Right cardiac atrium (tissue), 5 donors: Measurements from ENCODE around the gene CTNNB1. TPM values are rescaled to one million over a fixed set of nuclear protein-coding genes. Genes with fewer than 3 reads are reported as not detected.
A peak's percentile ranks its signal among the peaks of the same experiment; 100 is the strongest.

ENCODE experiments used
- ATAC-seq, 2 donors: fragments of 200-7000 bp; cut with Tn5 transposase; one replicate each; pipeline versions ENCODE4 v1.8.0 to v1.9.1; 2020; ENCODE audit warnings: moderate library complexity in 2 of 2, mild to moderate bottlenecking in 1 of 2
- DNase-seq, 3 donors: peaks; one replicate each; pipeline ENCODE4 v3.0.0-alpha.2; 2020
- H3K27ac ChIP-seq: one replicate; pipeline ENCODE4 v1.5.1; 2013; ENCODE audit warnings: mild to moderate bottlenecking, low read length, control low read depth, moderate library complexity
- H3K27me3 ChIP-seq: one replicate; pipeline ENCODE4 v1.6.1; 2013; ENCODE audit not compliant: control insufficient read depth, insufficient read depth
- H3K4me1 ChIP-seq: one replicate; pipeline ENCODE4 v1.6.1; 2013; ENCODE audit warnings: low read length; ENCODE audit not compliant: control insufficient read depth, insufficient read depth
- H3K4me3 ChIP-seq: one replicate; pipeline ENCODE4 v1.5.1; 2013; ENCODE audit warnings: low read length, control low read depth
- H3K9me3 ChIP-seq: one replicate; pipeline ENCODE4 v1.6.1; 2013; ENCODE audit warnings: low read length; ENCODE audit not compliant: control insufficient read depth
- WGBS: extraction: QIAGEN DNeasy Blood & Tissue Kit; methylation state at CpG from one replicate; pipeline ENCODE4 v1.1.7; 2013; 5-methylcytosine and 5-hydroxymethylcytosine counted together
- intact Hi-C, 4 donors: fragments of 100-400 bp; cut with DNase I; formaldehyde crosslinking; loops; one replicate each; pipeline versions ENCODE4 v1.11.0 to v1.14.0; 2022 to 2023
- polyA plus RNA-seq: library from polyadenylated mRNA; stranded (reverse); fragments of 200-250 nt; gene quantifications from one replicate; pipeline ENCODE4 v1.2.3, GENCODE V29; 2013
- total RNA-seq, 4 donors: library from RNA; stranded (reverse); fragmentation: NEBNext Ultra II Directional; extraction: Animal tissue kit (Norgen Biotek cat#: 25700); gene quantifications; one replicate each; pipeline ENCODE4 v1.2.1, GENCODE V29; 2021
- donor health status: healthy with polysubstance abuse.
- donor health status: DM: no; HTN: yes; CAD: no.
- donor health status: DM: no; HTN: no; CAD: no.
- donor health status: DM: no; HTN: yes; CAD: no; lungs with severe emphysema.
- donor health status: DM: yes; HTN: yes; CAD: no.

CTNNB1 gene
- total and polyA plus RNA-seq, 5 donors = 53.5 to 263 (median 172) TPM

DNA sequence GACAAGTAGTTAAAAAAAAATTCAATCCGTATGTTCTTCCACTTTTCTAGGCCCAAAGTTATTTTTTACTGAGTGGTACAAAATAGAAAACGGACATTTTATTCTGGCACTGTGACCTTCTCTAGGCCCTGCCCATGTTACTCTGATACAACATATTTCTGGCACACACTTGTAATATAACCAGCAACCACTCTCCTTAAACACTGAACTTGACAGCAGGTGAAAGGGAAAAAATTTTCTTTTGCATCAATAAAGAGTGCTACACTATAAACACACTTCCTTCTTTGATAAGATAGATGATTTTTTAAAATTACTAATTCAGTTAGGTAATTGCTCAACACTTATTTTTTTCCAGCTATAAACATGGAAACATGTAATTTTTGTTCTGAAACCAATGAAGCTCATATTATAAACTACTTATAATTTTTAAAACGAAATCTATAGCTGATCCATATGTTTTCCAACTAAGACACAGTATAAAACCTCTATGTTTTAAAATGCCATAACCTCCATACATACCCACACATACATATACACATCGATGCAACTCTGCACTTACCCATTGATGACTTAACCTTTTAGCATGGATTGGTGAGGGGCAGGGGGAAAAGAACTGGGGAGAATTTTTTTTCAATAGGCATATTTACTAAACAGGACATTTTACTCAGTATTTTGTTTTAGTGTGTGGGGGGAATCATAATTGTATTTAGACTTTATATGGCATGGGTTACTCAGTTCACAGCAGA, 5.3 kb upstream of the CTNNB1 start:
- ATAC-seq (no peak), DNase-seq (no peak)
- H3K4me3 ChIP-seq = no peak overlapping the region
- H3K4me1 ChIP-seq = no peaks in the 10 kb centered on the region
- H3K9me3 ChIP-seq = no peaks in the 10 kb centered on the region
- intact Hi-C loops = loop anchor here in 2 of 4 donors (10.0 kb wide), 1 partner anchor 609 kb away; no protein-coding TSS in a partner anchor
- no peaks in the 10 kb centered on the region for H3K27me3 ChIP-seq
- no peak overlapping the region for H3K27ac ChIP-seq
- WGBS = 84% methylated on average over 4 of the region's 4 CpGs

DNA sequence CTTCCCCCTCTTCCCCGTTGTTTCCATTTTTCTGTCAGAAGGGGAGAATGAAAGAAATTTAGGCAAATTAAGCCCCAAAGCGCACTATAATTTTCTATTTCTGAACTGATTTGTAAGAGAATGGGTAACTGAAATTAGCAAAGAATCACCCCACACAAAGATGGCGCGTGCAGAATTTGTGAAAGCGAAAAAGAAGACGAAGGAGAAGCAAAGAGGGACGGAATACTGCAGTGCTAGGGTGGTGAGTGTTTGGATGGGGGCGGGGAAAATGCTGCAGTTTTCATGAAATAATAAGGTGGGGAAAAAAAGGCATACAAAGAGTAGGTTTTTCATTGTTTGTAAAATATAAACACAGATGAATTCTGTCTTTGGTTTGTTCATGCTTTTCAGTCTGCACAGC, 4.6 kb upstream of the CTNNB1 start:
- Histone ChIP-seq H3K27me3 (no peaks in the 10 kb centered on the region), H3K27ac (no peak overlapping the region), H3K4me1 (no peaks in the 10 kb centered on the region), H3K9me3 (no peaks in the 10 kb centered on the region), H3K4me3 (no peak overlapping the region)
- no peak for ATAC-seq
- 95% methylated on average over 8 of the region's 8 CpGs for WGBS
- intact Hi-C loops = loop anchor here in 2 of 4 donors (10.0 kb wide), 1 partner anchor 610 kb away; no protein-coding TSS in a partner anchor
- no peak for DNase-seq

DNA sequence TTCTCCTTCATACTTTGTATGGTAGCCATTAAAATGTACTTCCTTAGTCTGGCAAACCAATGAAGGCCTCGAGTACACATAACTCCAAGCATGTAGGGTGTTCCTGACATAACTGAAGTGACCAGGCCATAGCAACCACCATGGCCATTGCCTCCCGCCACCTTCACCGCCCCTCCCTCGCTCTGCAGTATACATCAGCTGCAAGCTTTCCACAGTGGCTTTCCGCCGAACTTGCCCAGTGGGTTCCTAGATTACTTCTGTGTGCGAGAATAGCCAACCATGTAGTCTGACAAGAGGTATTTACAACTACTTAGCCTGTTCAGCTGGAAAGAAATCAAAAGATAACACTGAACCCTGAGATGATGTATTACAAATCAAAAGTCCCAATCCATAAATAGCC, 3.4 kb upstream of the CTNNB1 start:
- ATAC-seq = no peak
- no peak overlapping the region for H3K27ac ChIP-seq
- H3K27me3 ChIP-seq = no peaks in the 10 kb centered on the region
- intact Hi-C loops = loop anchor here in 2 of 4 donors (10.0 kb wide), 1 partner anchor 611 kb away; no protein-coding TSS in a partner anchor
- DNase-seq = no peak
- WGBS = 76% methylated on average over 7 of the region's 7 CpGs
- no peak overlapping the region for H3K4me3 ChIP-seq
- no peaks in the 10 kb centered on the region for H3K4me1 ChIP-seq
- H3K9me3 ChIP-seq = no peaks in the 10 kb centered on the region

DNA sequence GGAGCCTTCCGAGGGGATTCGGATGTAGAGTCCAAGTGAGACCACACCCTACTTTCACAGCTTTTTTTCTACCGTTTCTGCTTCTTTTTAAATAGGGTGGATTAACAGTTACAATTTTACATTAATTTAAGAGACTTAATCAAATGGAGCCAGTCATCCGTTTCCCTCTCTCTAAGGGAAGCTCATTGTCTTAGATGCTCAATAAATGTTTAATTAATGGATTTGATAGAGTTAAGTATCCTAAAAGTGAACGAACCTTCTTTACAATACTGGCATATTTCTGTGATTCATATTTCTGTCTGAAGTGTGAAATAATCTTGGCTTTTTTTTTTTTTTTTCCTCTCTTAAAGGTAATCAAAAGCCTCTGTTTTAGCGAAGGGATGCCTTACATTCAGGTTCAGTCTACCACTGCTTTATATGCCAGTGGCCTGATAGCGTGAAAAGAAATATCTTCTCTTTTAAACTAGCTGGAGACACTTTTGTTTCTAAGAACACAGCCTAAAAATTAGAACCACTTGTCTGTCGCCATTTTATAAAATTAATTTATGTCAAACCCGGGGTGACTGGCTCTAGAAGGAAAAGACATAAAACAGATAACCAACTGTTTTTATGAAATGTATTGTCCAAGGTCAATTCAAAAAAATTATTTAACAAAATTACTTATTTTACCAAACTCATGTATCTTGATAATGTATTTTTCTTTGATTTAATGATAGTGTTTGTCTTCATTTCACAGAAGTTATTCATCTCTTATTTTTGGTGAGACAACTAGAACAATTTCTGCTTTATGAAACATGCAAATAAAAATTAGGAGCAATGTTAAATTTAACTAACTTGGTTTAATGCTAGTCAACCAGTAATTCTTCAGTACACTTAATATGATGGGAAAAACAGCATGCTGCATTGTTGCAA, 2.5 kb upstream of the CTNNB1 start:
- Histone ChIP-seq H3K9me3 (no peaks in the 10 kb centered on the region), H3K27me3 (no peaks in the 10 kb centered on the region), H3K4me3 (no peak overlapping the region), H3K4me1 (no peaks in the 10 kb centered on the region), H3K27ac (no peak overlapping the region)
- intact Hi-C loops = loop anchor here in 2 of 4 donors (10.0 kb wide), 1 partner anchor 612 kb away; no protein-coding TSS in a partner anchor
- 88% methylated on average over 9 of the region's 9 CpGs for WGBS
- ATAC-seq = no peak
- no peak for DNase-seq

DNA sequence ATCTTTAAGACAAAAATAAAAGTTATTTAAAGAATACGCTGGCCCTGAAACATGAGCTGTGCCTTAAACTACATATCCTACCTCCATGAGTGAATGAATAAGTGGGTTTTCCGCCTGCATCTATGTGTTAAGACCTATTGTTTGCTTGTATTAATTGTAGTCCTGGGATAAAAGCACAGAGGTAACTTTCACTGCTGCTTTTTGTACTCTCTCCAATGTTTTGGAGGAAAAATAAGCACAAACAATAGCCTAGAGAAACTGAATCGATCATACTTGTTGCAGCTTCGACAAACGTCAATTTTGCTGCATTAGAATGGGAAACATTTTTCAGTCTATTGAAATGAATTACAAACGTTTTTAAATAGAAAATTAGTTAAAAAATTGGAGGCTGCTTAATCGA, 1.3 kb upstream of the CTNNB1 start:
- H3K27ac ChIP-seq = no peak overlapping the region
- H3K4me1 ChIP-seq = no peaks in the 10 kb centered on the region
- ATAC-seq (no peak), DNase-seq (no peak)
- no peaks in the 10 kb centered on the region for H3K27me3 ChIP-seq
- peak overlapping the region; percentile 93 for H3K4me3 ChIP-seq
- no peaks in the 10 kb centered on the region for H3K9me3 ChIP-seq
- intact Hi-C loops = loop anchor here in 2 of 4 donors (10.0 kb wide), 1 partner anchor 613 kb away; no protein-coding TSS in a partner anchor
- 77% methylated on average over 7 of the region's 7 CpGs for WGBS

DNA sequence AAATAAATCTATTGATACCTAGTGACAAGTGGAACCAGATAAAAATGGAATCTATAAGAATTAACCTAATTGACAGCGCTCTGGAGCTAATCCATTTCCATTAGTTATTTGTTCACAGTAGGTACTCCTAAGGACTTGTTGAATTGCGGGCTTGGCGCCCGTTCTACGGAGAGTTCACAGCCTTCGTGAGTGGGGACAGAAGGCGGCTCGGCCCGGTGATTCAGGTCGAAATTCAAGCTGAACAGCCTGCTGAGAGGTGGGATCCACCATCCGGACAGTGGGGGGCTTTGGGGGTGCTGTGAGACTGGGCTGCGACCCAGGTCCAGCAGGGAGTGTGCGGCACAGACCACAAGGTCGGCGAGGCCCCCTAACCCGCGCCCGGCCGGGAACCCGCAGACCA, 779 bp upstream of the CTNNB1 start:
- ATAC-seq (peak in 1 of 2 donors; percentile 17), DNase-seq (peak in 2 of 3 donors; percentile 50 to 74)
- Histone ChIP-seq H3K27me3 (no peaks in the 10 kb centered on the region), H3K4me1 (no peaks in the 10 kb centered on the region), H3K4me3 (peak overlapping the region; percentile 93), H3K9me3 (no peaks in the 10 kb centered on the region), H3K27ac (peak overlapping the region; percentile 74)
- intact Hi-C loops = loop anchor here in 2 of 4 donors (10.0 kb wide), 1 partner anchor 614 kb away; no protein-coding TSS in a partner anchor
- 8% methylated on average over 20 of the region's 20 CpGs for WGBS

- no peaks in the 10 kb centered on the region for H3K9me3 ChIP-seq
- DNase-seq (peak in 1 of 3 donors; percentile 53), ATAC-seq (peak; percentile 5 to 9)
- intact Hi-C loops = loop anchor here in 3 of 4 donors (10.0 kb wide), 2 partner anchors 315 to 615 kb away; no protein-coding TSS in a partner anchor
- peak overlapping the region; percentile 95 for H3K27ac ChIP-seq
- peak overlapping the region; percentile 93 for H3K4me3 ChIP-seq
- WGBS = under 1% methylated on average over 40 of the region's 40 CpGs
- no peaks in the 10 kb centered on the region for H3K4me1 ChIP-seq
- H3K27me3 ChIP-seq = no peaks in the 10 kb centered on the region
Measured at GRCh38 chr3:41199866-41200668, 762 bp downstream of the CTNNB1 start.

DNA sequence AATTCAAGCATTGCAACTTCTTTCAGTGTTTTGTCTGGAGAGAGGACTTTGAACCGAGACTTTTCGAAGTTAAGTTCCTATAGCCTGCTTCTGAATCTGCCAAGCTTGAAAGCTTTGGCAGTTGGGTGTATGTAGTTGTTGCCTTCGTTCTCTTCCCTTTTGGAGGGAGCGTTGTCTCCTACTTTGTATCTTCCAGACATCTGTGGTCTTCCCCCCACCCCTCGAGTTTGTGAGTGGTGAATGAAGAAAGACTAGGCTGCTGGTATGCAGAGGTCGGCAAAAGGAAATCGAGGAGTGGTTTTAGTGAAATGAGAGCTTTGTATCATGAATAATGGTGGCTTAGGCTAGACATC, 1.3 kb downstream of the CTNNB1 start:
- Histone ChIP-seq H3K27ac (peak overlapping the region; percentile 50), H3K4me1 (peaks cover 3% of the 10 kb centered on the region), H3K27me3 (no peaks in the 10 kb centered on the region), H3K4me3 (peak overlapping the region; percentile 93), H3K9me3 (no peaks in the 10 kb centered on the region)
- DNase-seq = no peak
- WGBS = 0% methylated on average over 7 of the region's 7 CpGs
- no peak for ATAC-seq
- intact Hi-C loops = loop anchor here in 1 of 4 donors (10.0 kb wide), 2 partner anchors 316 to 616 kb away; no protein-coding TSS in a partner anchor

GRCh38 chr3:41202075-41202833, 2.9 kb downstream of the CTNNB1 start:
- Histone ChIP-seq H3K4me1 (peaks cover 3% of the 10 kb centered on the region), H3K9me3 (no peaks in the 10 kb centered on the region), H3K27me3 (no peaks in the 10 kb centered on the region), H3K4me3 (peak overlapping the region; percentile 93), H3K27ac (no peak overlapping the region)
- intact Hi-C loops = loop anchor here in 1 of 4 donors (10.0 kb wide), 2 partner anchors 317 to 617 kb away; no protein-coding TSS in a partner anchor
- ATAC-seq (no peak), DNase-seq (no peak)
- WGBS = 28% methylated on average over 5 of the region's 5 CpGs
